Ectodermal cell (in vitro differentiated cells): ENCODE results near the gene DDX56.

Source experiments
- H3K27ac ChIP-seq: 2 replicates; pipeline ENCODE4 v1.7.0; 2013; ENCODE audit warnings: mild to moderate bottlenecking, low read depth, low read length; ENCODE audit not compliant: insufficient read depth, poor library complexity, severe bottlenecking
- H3K27me3 ChIP-seq: 2 replicates; pipeline ENCODE4 v1.7.0; 2013; ENCODE audit warnings: mild to moderate bottlenecking, low read length; ENCODE audit not compliant: insufficient read depth, control insufficient read depth, poor library complexity, severe bottlenecking
- H3K36me3 ChIP-seq: one replicate; pipeline ENCODE4 v1.7.0; 2013; ENCODE audit warnings: low read length; ENCODE audit not compliant: control insufficient read depth, insufficient read depth
- H3K4me1 ChIP-seq: one replicate; pipeline ENCODE4 v1.7.0; 2013; ENCODE audit warnings: low read length; ENCODE audit not compliant: control insufficient read depth, insufficient read depth
- H3K4me3 ChIP-seq: 2 replicates; pipeline ENCODE4 v1.7.0; 2013; ENCODE audit warnings: low read depth, low read length, control low read depth; ENCODE audit not compliant: insufficient read depth
- H3K9me3 ChIP-seq: 2 replicates; pipeline ENCODE4 v1.7.0; 2013; ENCODE audit warnings: mild to moderate bottlenecking, low read length, moderate library complexity; ENCODE audit not compliant: control insufficient read depth
- WGBS, 2 experiments: methylation state at CpG; one replicate each; pipeline ENCODE4 v1.1.7; 2013; ENCODE audit warnings: missing lambda C conversion rate in 2 of 2; 5-methylcytosine and 5-hydroxymethylcytosine counted together

DDX56 gene

DNA sequence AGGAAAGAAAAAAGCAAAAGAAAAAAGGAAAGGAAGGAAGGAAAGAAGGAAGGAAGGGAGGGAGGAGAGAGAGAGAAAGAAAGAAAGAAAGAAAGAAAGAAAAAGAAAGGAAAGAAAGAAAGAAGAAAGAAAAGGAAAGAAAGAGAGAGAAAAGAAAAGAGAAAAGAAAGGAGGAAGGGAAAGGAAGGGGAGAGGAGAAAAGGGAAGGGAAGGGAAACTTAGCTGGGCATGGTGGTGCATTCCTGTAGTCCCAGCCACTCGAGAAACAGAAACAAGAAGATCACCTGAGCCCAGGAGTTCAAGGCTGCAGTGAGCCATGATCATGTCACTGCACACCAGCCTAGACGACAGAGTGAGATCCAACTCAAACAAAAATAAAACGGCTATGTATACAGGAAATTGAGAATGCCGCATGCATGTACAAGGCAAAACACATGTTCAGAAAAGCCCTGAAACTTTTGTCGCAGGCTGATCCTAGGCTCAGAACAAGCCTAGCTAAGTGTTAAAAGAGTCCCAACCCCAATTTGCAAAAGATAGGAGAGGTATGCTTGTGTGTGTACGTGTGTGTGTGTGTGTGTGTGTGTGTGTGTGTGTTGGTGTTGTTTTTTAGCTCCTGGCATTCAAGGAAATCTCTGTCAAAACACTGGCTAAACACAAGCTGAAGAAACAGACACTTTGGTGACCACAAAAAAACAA lies 26.0 kb downstream of the DDX56 start:
- Histone ChIP-seq H3K9me3 (no peaks in the 10 kb centered on the region), H3K4me1 (no peaks in the 10 kb centered on the region), H3K27ac (no peak overlapping the region), H3K27me3 (no peaks in the 10 kb centered on the region), H3K4me3 (no peak overlapping the region), H3K36me3 (no peaks in the 10 kb centered on the region)
- WGBS, 2 experiments = 74 to 75% methylated on average over 6 of the region's 6 CpGs

- WGBS, 2 experiments = 89 to 94% methylated on average over 6 of the region's 6 CpGs
- H3K4me1 ChIP-seq = no peaks in the 10 kb centered on the region
- no peak overlapping the region for H3K4me3 ChIP-seq
- no peaks in the 10 kb centered on the region for H3K9me3 ChIP-seq
- H3K36me3 ChIP-seq = no peaks in the 10 kb centered on the region
- no peaks in the 10 kb centered on the region for H3K27me3 ChIP-seq
- H3K27ac ChIP-seq = no peak overlapping the region
Observed at GRCh38 chr7:44541876-44542610, 31.7 kb downstream of the DDX56 start.

DNA sequence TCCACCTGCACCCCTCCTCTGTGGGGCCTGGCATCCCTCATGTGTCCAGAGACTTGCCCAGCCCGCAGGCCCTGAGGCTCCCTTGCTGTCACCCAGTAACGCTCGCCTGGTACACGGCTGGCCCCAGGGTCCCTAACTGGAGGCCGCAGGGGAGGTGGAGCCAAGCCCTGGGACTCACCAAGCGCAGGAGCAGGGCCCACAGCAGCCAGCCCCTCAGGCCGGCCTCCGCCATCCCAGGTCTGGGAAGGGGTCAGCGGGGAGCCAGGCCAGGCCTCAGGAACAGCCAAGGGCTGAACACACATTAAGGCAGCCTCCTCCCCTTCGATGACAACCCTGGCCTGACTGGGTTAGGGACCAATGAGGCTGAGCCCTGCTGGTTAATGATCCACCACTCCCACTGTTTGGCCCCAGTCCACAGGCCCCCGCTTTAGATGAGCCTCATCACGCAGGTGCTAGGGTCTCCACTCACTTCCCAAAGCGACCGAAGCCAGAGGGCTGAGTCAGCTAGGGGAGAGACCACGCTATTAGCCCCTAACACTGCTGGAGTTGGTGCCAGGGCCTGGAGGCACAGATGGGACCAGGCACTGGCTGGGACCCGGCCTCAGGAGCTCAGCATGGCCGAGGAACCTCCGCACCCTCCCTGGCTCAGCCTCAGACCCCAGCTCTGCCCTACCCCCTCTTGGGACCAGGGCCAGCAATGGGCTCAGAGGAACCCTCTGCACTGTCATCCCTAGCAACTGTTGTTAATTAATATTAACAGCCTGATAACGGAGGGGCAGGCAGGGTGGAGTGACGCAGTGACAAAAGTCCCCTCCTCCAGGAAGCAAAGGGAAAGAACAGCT lies 32.5 kb downstream of the DDX56 start, which contains the start of gene NPC1L1:
TSS of gene NPC1L1 (minus strand) at position 303 of the 842 bp plus-strand sequence. CDS start at position 232, 71 bp downstream.
- H3K9me3 ChIP-seq = no peaks in the 10 kb centered on the region

DNA sequence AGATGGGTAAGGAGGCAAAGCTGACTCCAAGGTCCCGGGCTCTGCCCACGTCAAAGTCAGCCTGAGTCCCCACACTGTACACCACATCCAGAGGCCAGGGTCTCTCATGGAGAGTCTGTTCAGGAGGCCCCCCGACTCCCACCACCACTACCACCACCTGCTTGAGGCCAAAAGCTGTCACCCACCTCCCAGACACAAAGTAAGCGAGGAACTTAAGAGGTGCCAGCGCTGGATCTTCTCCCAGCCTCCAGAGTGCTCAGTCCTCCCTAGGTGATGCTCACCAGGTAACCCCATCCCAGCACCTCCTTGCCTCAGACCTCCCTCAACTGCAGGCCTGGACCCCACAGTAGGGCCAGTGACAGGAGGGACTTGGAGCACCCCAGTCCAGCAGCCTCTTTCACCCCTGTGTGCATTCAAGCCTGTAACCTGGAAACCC lies 33.1 kb downstream of the DDX56 start:
- no peak overlapping the region for H3K4me3 ChIP-seq
- no peaks in the 10 kb centered on the region for H3K27me3 ChIP-seq
- no peaks in the 10 kb centered on the region for H3K36me3 ChIP-seq
- 92 to 94% methylated on average over 5 of the region's 5 CpGs for WGBS, 2 experiments
- H3K4me1 ChIP-seq = no peaks in the 10 kb centered on the region
- no peak overlapping the region for H3K27ac ChIP-seq
- H3K9me3 ChIP-seq = no peaks in the 10 kb centered on the region

More for the DNA sequence above, 32.5 kb downstream of the DDX56 start, which contains the start of gene NPC1L1:
- H3K27ac ChIP-seq = no peak within 1 kb of the TSS
- no peaks in the 10 kb centered on the region for H3K27me3 ChIP-seq
- WGBS, 2 experiments = 91% methylated on average over 20 of the region's 20 CpGs
- no peaks in the 10 kb centered on the region for H3K36me3 ChIP-seq
- H3K4me1 ChIP-seq = no peaks in the 10 kb centered on the region
- no peak within 1 kb of the TSS for H3K4me3 ChIP-seq

DNA sequence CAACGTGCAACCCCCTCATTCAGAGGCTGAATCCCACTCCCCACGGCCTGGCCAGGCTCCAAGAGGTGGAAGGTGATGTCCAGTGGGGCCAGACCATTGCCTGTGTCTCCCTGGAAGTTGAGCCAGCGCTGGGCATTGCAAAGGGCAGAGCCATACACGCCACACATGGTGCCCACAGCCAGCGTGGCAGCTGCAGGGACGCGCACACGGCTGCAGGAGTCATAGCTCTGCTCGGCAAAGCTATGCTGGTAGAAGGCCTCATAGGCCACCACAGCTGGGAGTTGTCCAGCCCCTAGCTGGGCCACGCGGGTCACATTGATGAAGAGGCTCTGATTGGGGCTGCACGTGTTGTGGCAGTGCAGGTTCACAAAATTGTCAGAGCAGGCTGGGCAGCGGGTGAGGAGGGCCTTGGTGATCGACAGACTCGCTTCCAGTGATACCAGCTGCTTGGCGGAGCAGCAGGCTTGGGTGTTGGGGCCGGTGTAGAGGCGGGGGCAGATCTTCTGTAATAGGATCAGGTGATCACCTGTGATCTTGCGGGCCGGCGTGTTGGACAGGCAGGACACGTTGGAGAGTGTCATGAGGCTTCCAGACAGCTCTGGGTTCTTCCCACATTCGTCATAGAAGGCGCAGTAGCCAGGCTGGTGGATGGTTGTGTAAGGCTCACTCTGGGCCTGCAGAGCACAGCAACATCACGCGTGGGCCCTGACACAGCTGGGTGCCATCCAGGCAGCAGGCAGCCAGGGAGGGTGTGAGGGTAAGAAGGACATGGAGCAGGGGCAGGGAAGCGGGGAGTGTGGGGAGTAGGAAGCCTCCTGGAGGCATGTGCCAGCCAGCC lies 33.8 kb downstream of the DDX56 start:
- no peak overlapping the region for H3K27ac ChIP-seq

DNA sequence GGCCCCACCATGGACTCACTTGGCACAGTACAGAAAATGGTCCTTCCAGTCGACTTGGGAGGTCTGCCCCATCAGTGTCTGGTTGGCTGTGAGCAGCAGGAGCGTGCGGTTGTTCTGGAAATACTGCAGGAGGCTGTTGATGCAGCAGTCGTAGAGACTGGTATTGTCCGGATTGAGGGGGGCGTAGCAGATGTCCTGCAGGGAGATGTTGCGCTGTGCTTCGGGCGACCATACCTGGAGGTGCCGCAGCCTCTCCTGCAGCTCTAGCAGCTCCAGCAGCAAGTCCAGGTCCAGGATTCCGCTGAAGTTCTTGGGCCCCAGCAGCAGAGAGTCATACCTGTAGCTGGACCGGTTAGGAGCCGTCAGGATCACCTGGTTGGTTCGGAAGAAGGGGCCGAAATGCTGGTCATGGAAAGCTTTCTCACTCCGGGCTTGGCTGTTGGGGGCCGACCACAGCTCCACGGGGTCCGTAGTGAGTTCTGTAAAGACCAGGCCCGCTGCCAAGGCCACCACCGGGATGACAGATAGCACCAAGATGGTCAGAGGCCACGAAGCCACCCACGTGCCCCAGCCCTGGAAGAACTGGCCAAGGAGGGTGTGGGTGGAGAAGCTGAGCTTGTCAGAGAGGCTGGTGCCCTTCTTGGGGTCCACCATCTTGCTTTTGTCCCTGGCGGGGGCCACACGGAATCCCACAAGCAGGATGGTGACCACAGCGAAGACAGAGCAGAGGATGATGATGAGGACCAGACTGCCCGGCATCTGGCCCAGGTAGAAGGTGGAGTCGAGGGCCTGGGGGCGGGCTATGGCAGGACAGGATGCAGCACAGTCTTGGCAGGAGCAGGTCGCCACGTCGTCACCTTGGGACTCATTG lies 34.7 kb downstream of the DDX56 start:
- Histone ChIP-seq H3K9me3 (no peaks in the 10 kb centered on the region), H3K4me3 (no peak overlapping the region), H3K27me3 (no peaks in the 10 kb centered on the region), H3K4me1 (no peaks in the 10 kb centered on the region), H3K27ac (no peak overlapping the region), H3K36me3 (no peaks in the 10 kb centered on the region)
- WGBS, 2 experiments = 94% methylated on average over 32 of the region's 32 CpGs

More for the DNA sequence above, 33.8 kb downstream of the DDX56 start:
- Histone ChIP-seq H3K9me3 (no peaks in the 10 kb centered on the region), H3K36me3 (no peaks in the 10 kb centered on the region), H3K4me3 (no peak overlapping the region), H3K4me1 (no peaks in the 10 kb centered on the region), H3K27me3 (no peaks in the 10 kb centered on the region)
- 93 to 94% methylated on average over 27 of the region's 27 CpGs for WGBS, 2 experiments

DNA sequence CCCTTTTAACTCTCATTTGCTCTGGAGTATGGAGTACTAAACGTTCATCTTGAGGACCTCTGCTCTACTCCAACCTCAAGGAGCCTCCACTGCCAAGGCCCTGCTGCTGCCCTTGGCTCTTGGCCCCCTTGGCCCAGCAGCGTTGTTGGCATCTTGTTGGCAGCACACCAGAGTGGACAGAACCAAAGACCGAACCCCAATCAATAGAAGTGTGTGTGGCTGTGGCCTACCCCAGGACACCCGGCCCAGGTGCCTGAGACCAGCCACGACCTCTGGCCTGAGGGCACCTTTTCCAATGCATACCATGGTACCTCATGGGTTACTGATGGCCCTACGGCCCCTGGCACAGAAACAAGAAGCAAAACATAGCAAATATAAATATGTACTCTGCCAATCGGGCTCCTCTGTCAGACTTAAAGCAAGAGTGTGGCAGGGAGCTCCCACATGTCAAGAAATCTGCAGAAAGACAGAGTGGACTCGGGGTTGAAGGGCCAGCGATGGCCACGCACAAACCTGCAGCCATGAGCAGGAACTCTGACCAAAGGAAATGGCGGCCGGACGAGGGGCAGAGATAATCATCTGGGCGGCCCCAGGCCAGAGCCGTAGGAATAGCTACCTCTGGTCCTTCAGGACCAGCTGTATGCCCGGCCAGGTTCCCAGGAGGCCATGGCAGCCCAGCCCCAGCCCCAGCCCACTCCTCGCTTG lies 35.5 kb downstream of the DDX56 start:
- no peaks in the 10 kb centered on the region for H3K9me3 ChIP-seq
- no peak overlapping the region for H3K4me3 ChIP-seq
- no peaks in the 10 kb centered on the region for H3K27me3 ChIP-seq
- 92 to 93% methylated on average over 17 of the region's 17 CpGs for WGBS, 2 experiments
- H3K4me1 ChIP-seq = no peaks in the 10 kb centered on the region
- H3K36me3 ChIP-seq = no peaks in the 10 kb centered on the region
- no peak overlapping the region for H3K27ac ChIP-seq

GRCh38 chr7:44537442-44537841 lies 36.3 kb downstream of the DDX56 start:
- Histone ChIP-seq H3K4me1 (no peaks in the 10 kb centered on the region), H3K27me3 (no peaks in the 10 kb centered on the region), H3K27ac (no peak overlapping the region), H3K36me3 (no peaks in the 10 kb centered on the region), H3K9me3 (no peaks in the 10 kb centered on the region), H3K4me3 (no peak overlapping the region)
- WGBS, 2 experiments = 94% methylated on average over 6 of the region's 6 CpGs
